COR-L47 (cell line): ENCODE data around the gene LUC7L3.
A peak's percentile ranks its signal among the peaks of the same experiment; 100 is the strongest.

ENCODE experiments used
- DNase-seq: peaks from one replicate; lab custom pipeline; 2025; lab: John Stamatoyannopoulos, UW

LUC7L3 gene

GRCh38 chr17:50754521-50754920 lies 35.1 kb downstream of the LUC7L3 start:
- DNase-seq: no peak

DNA sequence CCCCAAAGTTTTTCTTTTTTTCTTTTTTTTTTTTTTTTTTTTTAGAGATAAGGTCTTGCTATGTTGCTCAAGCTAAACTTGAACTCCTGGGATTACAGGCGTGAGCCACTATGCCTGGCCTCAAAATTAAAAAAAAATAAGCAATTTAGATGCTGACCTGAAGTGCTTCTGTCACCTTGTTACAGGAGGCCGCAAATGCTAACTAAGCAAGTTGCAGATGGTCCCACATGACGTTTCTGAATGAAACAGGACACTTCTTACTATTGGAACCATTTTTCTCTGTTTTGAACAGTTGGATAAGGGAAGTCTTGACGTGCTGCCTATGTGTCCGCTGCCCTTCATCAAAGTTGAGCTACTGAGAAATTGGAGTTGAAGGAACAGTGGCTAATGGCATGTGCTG lies 39.1 kb downstream of the LUC7L3 start:
- no peak for DNase-seq

DNA sequence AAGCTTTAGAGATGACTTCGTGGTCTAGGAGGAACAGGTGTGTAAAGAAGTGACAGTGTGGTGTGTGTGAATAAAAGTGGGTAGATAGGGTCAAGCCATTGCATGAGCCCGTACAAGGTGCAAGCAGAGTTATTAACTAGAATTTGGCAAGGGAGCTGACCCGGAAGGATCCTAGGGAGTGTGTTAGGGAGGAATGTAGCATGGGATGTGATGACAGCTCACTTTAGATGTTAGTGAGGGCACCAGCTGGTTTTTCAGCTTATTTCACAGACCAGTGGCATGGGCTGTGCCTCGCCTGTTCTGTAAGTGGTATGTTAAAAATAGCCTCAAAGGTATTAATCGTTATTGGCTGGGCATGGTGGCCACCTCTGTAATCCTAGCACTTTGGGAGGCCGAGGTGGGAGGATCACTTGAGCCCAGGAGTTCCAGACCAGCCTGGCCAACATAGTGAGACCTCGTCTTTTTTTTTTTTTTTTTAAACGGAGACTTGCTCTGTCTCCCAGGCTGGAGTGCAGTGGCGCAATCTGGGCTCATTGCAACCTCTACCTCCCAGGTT lies 39.7 kb downstream of the LUC7L3 start:
- no peak for DNase-seq

GRCh38 chr17:50762177-50762576 lies 42.8 kb downstream of the LUC7L3 start:
- no peak for DNase-seq

GRCh38 chr17:50763716-50764475 lies 44.5 kb downstream of the LUC7L3 start:
- DNase-seq: peak; percentile 22

DNA sequence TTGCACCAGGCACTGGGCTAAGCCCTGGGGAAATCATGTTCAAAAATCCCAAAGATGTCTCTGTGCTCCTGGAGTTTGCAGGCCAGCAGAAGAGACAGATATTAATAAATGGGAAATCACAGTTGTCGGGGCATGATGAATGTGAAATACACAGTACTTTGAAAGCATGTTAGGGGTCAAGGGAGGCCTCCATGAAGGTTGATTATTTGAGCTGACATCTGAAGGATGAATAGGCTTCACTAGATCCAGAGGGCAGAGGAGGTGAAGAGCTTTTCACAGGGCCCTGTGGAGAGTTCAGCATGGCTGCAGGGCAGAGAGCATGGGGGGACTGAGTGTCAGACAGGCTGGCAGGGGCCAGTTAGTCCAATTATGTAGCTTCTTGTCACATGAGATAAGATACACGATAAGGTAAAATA lies 45.3 kb downstream of the LUC7L3 start:
- no peak for DNase-seq

GRCh38 chr17:50765454-50766221 lies 46.2 kb downstream of the LUC7L3 start:
- no peak for DNase-seq

DNA sequence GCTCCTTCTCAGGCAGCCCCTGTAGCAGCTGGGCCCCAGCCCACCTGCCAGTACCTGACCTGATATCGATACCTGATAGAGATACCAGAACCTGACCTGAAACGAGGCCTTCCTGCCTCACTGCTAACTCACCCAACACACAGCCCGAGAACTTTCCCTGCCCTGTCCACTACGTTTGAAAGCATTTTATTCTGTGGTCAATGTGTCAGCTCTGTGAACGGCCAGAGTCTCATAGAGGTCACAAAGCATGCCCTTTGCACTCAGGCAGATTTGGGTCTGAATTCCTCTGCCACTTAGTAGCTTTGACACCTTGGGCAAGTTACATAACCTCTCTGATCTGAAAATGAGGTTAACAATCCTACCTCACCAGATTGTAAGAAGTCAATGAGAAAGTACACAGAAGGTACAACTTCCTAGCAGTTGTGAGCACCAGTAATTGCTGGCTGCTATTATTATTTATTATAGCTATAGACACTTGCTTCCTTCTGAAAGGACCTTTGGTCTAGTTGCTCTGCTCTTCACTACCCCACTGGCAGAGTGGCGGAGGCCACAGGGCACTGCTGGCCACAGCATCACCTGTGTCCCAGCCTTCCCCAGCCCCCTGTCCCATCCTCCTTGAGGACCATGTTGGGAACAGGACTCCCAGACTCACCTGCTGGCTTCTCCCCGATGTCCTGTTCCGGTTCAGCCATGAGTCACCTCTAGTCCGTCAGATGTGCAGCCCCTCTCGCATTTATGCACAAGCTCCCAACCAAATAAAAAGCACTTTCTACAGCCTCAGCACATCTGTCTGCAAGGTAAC lies 47.0 kb downstream of the LUC7L3 start:
- no peak for DNase-seq

- DNase-seq: no peak
These were observed 47.6 kb downstream of the LUC7L3 start for GRCh38 chr17:50767030-50767429.

DNA sequence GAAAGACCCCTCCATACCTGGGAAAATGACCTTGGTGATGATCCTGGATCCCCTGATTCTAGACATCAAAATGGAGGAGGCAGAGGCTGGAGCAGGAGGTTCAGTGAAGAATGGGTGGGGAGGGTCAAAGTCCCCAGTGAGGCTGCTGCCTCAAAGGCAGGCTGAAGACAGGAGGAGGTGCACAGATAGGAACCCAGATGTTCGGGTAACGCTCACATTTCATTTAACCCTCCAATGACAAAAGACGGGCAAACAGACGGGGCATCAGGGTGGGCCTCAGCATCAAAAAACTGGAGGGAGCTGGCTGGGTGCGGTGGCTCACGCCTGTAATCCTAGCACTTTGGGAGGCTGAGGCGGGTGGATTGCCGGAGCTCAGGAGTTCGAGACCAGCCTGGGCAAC lies 48.0 kb downstream of the LUC7L3 start, which contains the start of gene ANKRD40CL:
Gene ANKRD40CL (minus strand): TSS at position 73 of the 400 bp plus-strand sequence. CDS start 605 bp downstream, outside the sequence.
- no peak for DNase-seq

GRCh38 chr17:50768346-50768761 lies 49.0 kb downstream of the LUC7L3 start:
- no peak for DNase-seq

- no peak for DNase-seq
These were observed 50.5 kb downstream of the LUC7L3 start for GRCh38 chr17:50769884-50770283.

GRCh38 chr17:50770346-50770745 lies 50.9 kb downstream of the LUC7L3 start:
- DNase-seq: no peak

GRCh38 chr17:50771991-50772785 lies 52.8 kb downstream of the LUC7L3 start:
- DNase-seq: no peak

- DNase-seq: no peak
These were observed 54.9 kb downstream of the LUC7L3 start for GRCh38 chr17:50774225-50774803.

GRCh38 chr17:50775926-50776325 lies 56.5 kb downstream of the LUC7L3 start:
- DNase-seq: no peak

- no peak for DNase-seq
These were observed 59.1 kb downstream of the LUC7L3 start for GRCh38 chr17:50778471-50778870.

GRCh38 chr17:50778988-50779387 lies 59.6 kb downstream of the LUC7L3 start:
- no peak for DNase-seq

- DNase-seq: no peak
These were observed 60.4 kb downstream of the LUC7L3 start for GRCh38 chr17:50779747-50780353.

DNA sequence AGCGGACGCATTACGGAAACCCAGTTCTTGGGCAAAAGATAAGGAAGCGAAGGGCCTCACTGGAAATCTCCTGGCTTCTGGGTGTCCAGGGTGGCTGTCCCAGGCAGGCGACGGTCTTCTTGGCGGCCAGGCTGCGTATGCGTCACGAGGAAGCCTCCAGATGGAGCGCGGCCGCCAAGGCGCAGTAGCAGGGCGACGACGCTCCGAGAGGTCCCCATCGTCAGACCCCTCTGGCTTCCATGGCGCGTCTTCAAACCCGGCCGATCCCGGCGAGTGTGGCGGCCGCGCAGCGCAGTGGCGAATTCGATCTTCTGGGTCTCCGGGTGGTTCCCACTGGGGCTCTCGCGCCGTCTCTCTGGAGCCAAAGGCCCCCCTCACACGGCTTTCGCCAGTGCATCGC lies 61.8 kb downstream of the LUC7L3 start:
- DNase-seq: no peak
